ENCODE data around the gene CHAD.

CHAD gene

DNA sequence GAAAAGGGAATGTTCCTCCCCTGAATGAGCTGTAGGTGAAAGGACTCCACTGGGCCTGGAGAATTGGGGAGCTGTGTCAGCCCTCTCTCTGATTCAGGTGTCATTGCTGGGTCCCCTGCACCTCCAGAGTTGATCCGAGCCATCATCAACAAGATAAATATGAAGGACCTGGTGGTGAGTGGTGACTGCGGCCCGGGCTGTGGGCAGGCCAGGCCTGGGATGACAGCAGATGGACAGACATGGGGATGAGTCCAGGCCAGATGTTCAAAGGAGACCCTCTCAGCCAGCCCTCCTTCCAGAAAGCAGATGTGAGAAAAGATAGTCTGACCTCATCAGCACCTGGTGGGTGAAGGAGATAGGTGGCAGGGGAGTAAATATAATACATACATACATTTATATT is 4.6 kb downstream of the CHAD start:
- H3K27ac ChIP-seq (ENCODE audit: low read depth, low read length) = no peak overlapping the region
- peaks cover 16% of the 10 kb centered on the region for H3K27me3 ChIP-seq (ENCODE audit: control insufficient read depth, insufficient read depth, low read length)
- no peak overlapping the region for H3K9ac ChIP-seq (ENCODE audit: low read depth, low read length)
- no peaks in the 10 kb centered on the region for H3K36me3 ChIP-seq (ENCODE audit: control insufficient read depth, insufficient read depth, low read length)
- H3K9me3 ChIP-seq (ENCODE audit: control insufficient read depth, insufficient read depth, low read length) = no peaks in the 10 kb centered on the region
- peaks cover 11% of the 10 kb centered on the region; the same call in 1 of the 2 replicates for H3K4me1 ChIP-seq (ENCODE audit: control insufficient read depth, insufficient read depth, low read length)
- H3K4me3 ChIP-seq (ENCODE audit: low read depth, low read length) = no peak overlapping the region

DNA sequence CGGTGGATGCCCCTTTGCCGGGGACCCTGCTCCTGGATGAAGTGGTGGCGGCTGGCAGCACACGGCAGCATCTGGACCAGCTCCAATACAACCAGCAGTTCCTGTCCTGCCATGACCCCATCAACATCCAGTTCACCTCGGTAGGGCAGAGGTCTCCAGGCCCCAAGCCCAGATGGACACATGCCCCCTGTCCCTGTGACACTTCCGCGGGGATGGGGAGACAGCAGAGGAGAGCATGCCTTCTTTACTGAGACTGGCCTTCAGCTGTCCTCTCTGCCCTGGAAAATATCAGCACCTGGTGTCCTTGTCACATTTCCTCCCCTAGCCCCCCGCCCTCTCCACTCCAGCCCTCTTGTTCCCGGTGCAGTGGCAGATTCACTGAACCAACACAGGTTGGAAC is 6.2 kb downstream of the CHAD start:
- no peaks in the 10 kb centered on the region; the same call in 1 of the 2 replicates for H3K27me3 ChIP-seq (ENCODE audit: control insufficient read depth, insufficient read depth, low read length)
- no peak overlapping the region for H3K4me3 ChIP-seq (ENCODE audit: low read depth, low read length)
- H3K4me1 ChIP-seq (ENCODE audit: control insufficient read depth, insufficient read depth, low read length) = peaks cover 1% of the 10 kb centered on the region; the same call in 1 of the 2 replicates
- H3K36me3 ChIP-seq (ENCODE audit: control insufficient read depth, insufficient read depth, low read length) = no peaks in the 10 kb centered on the region
- H3K9ac ChIP-seq (ENCODE audit: low read depth, low read length) = no peak overlapping the region
- H3K9me3 ChIP-seq (ENCODE audit: control insufficient read depth, insufficient read depth, low read length) = no peaks in the 10 kb centered on the region
- H3K27ac ChIP-seq (ENCODE audit: low read depth, low read length) = no peak overlapping the region

DNA sequence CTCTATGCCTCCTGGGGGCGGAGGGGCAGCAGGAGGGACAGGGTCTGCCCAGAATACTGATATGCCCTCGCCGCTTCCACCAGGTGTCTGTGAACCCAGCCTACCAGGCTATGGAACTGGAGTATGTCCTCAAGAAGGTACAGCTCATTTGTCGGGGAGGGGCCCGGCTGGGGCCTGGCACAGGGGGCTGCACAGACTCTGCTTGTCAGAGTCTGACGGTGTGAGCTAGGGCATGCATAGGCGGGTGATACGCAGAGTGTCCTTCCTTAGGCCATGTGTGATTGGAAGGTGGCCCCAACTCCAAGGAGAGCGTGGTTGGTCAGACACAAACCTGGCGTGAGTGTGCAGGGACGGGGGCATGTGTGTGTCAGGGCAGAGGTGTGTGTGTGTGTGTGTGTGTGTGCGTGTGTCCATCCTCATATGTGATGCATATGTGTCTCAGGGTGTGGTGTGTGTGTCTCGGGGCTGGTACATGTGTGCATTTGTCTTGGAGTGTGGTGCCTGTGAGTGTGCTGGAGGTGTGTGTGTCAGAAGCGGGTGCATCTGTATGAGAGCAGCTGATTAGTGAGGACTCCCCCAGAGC is 7.0 kb downstream of the CHAD start:
- no peaks in the 10 kb centered on the region for H3K36me3 ChIP-seq (ENCODE audit: control insufficient read depth, insufficient read depth, low read length)

DNA sequence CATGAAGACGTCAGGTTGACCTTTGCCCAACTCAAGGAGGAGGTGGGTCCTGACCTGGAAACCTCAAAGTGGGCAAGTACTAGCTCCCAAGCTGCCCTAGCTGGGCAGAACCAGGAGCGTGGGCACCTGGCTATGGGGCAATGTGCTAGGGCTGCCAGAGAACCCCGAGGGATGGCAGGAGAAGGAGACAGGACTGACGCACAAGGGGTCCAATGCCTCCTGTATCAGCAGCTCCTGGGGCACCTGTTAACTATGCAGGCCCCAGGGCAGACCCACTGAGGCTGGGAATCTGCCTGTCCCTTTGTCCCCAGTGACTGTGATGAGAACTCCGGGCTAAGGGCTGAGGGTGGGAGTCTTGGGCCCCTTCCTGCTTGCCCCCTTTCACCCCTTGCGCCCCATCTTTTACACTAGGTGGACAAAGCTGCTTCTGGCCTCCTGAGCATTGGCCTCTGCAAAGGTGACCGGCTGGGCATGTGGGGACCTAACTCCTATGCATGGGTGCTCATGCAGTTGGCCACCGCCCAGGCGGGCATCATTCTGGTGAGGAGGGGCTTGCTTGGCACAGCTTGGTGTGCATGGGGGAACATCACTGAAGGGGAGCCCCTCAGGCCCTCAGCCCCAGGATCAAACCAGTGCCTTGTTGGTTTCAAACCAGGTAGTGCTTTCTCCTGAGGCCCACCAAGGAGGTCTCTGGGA is 7.7 kb downstream of the CHAD start:
- Histone ChIP-seq H3K9me3 (ENCODE audit: control insufficient read depth, insufficient read depth, low read length) (no peaks in the 10 kb centered on the region), H3K27me3 (ENCODE audit: control insufficient read depth, insufficient read depth, low read length) (no peaks in the 10 kb centered on the region), H3K27ac (ENCODE audit: low read depth, low read length) (no peak overlapping the region), H3K36me3 (ENCODE audit: control insufficient read depth, insufficient read depth, low read length) (no peaks in the 10 kb centered on the region), H3K4me1 (ENCODE audit: control insufficient read depth, insufficient read depth, low read length) (no peaks in the 10 kb centered on the region), H3K9ac (ENCODE audit: low read depth, low read length) (no peak overlapping the region), H3K4me3 (ENCODE audit: low read depth, low read length) (no peak overlapping the region)

More for the DNA sequence above, 7.0 kb downstream of the CHAD start:
- H3K27me3 ChIP-seq (ENCODE audit: control insufficient read depth, insufficient read depth, low read length) = no peaks in the 10 kb centered on the region
- H3K27ac ChIP-seq (ENCODE audit: low read depth, low read length) = no peak overlapping the region
- H3K4me1 ChIP-seq (ENCODE audit: control insufficient read depth, insufficient read depth, low read length) = no peaks in the 10 kb centered on the region
- H3K4me3 ChIP-seq (ENCODE audit: low read depth, low read length) = no peak overlapping the region
- no peak overlapping the region for H3K9ac ChIP-seq (ENCODE audit: low read depth, low read length)
- no peaks in the 10 kb centered on the region for H3K9me3 ChIP-seq (ENCODE audit: control insufficient read depth, insufficient read depth, low read length)

DNA sequence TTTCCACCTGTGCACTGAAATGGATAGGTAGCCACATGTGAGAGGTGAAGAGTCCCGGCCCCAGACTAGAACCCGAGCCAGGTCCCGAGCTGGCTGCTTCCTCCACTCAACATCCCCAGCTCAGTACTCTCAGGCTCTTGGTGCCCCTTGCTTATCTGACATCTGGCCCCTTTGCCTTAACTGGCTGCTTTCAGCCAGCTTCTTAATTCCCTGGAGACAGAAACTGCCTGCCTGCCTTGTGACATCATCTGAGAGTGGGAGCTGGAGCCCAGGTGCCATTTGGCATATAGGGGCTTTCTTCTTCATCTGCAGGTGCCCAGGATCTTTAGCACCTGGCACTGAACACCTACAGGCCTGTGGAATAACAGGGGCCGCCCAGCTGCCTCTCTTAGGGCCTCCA is 8.9 kb downstream of the CHAD start:
- Histone ChIP-seq H3K36me3 (ENCODE audit: control insufficient read depth, insufficient read depth, low read length) (no peaks in the 10 kb centered on the region), H3K9me3 (ENCODE audit: control insufficient read depth, insufficient read depth, low read length) (no peaks in the 10 kb centered on the region), H3K4me1 (ENCODE audit: control insufficient read depth, insufficient read depth, low read length) (no peaks in the 10 kb centered on the region), H3K4me3 (ENCODE audit: low read depth, low read length) (no peak overlapping the region), H3K9ac (ENCODE audit: low read depth, low read length) (no peak overlapping the region), H3K27me3 (ENCODE audit: control insufficient read depth, insufficient read depth, low read length) (no peaks in the 10 kb centered on the region), H3K27ac (ENCODE audit: low read depth, low read length) (no peak overlapping the region)

DNA sequence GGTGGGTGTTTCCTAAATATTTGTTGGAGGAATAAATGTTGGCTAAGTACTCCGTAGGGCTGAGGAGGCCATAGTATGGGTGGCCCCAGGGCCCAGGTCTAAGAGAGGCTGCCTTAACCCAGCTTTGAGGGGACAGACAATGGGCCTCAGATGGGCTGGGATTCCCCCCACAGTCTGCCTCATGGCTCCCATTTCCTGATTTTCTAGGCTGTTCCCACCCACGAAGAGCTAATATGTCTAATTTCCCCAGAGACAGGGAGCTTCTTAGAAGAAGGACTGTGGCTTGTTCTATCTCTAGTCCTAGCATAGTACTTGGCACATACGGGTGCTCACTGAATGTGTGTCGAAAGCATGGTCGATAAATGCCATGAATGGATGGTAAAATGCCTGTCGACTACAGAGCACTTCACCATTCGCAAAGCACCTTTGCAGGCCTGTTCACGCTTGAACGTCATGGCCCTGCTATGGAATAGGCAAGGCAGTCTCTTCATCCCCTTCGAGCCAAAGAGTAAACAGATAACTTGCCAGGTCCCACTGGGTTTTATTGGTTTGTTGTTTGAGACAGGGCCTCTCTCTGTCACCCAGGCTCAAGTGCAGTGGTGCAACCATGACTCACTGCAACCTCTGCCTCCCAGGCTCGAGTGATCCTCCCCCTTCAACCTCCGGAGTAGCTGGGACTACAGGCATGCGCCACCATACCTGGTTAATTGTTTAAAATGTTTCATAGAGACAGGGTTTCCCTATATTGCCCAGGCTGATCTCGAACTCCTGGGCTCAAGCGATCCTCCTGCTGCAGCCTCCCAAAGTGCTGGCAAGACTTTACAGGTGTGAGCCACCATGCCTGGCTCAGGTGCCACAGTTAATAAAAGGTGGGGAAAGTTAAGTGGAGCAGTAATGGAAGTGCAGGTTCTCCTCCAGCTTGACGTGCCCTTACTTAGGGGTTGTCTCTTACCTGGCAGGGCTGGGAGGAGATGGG is 9.7 kb downstream of the CHAD start:
- Histone ChIP-seq H3K27me3 (ENCODE audit: control insufficient read depth, insufficient read depth, low read length) (no peaks in the 10 kb centered on the region), H3K4me1 (ENCODE audit: control insufficient read depth, insufficient read depth, low read length) (no peaks in the 10 kb centered on the region), H3K9ac (ENCODE audit: low read depth, low read length) (no peak overlapping the region)

DNA sequence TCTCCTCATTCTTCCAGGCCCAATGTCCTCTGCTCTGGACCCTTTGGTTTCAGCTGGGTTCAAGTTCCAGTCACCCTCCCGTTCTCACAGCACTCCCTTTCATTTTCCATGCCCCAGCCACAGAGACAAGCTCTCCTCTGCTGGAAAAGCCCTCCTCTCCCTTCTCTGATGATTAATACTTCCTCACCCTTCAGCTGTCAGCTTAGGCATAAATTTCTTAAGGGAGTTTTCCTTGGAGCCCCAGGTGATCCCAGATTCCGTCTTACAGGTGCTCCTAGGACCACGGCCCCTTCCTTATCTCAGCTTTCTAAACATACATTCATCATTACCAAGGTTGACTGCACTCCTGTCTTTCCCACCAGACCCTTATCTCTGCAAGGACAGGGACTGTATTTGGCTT is 10.4 kb downstream of the CHAD start:
- Histone ChIP-seq H3K9me3 (ENCODE audit: control insufficient read depth, insufficient read depth, low read length) (no peaks in the 10 kb centered on the region), H3K4me3 (ENCODE audit: low read depth, low read length) (no peak overlapping the region), H3K9ac (ENCODE audit: low read depth, low read length) (no peak overlapping the region), H3K36me3 (ENCODE audit: control insufficient read depth, insufficient read depth, low read length) (no peaks in the 10 kb centered on the region), H3K27me3 (ENCODE audit: control insufficient read depth, insufficient read depth, low read length) (no peaks in the 10 kb centered on the region), H3K27ac (ENCODE audit: low read depth, low read length) (no peak overlapping the region), H3K4me1 (ENCODE audit: control insufficient read depth, insufficient read depth, low read length) (no peaks in the 10 kb centered on the region)

More for the DNA sequence above, 9.7 kb downstream of the CHAD start:
- no peaks in the 10 kb centered on the region for H3K9me3 ChIP-seq (ENCODE audit: control insufficient read depth, insufficient read depth, low read length)
- H3K36me3 ChIP-seq (ENCODE audit: control insufficient read depth, insufficient read depth, low read length) = no peaks in the 10 kb centered on the region
- H3K4me3 ChIP-seq (ENCODE audit: low read depth, low read length) = no peak overlapping the region
- H3K27ac ChIP-seq (ENCODE audit: low read depth, low read length) = no peak overlapping the region

DNA sequence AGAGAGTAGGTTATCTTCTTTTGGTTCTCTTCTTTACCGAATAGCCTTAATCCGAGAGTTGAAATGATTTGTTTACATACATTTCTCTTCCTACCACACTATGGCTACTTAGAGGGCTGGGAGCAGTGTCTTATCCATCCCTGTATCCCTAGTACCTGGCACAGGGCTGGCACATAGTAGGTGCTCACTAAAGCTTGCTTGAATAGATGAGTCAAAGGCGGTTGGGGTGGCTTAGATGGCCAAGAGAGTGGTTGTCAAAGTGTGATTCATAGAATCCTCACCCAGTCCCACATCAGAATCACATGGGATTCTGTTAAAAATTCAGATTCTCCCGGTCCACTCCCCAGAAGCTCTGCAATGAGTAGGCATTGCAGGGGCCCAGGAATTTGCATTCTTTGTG is 11.1 kb downstream of the CHAD start:
- no peaks in the 10 kb centered on the region for H3K9me3 ChIP-seq (ENCODE audit: control insufficient read depth, insufficient read depth, low read length)
- no peaks in the 10 kb centered on the region for H3K4me1 ChIP-seq (ENCODE audit: control insufficient read depth, insufficient read depth, low read length)
- no peak overlapping the region for H3K27ac ChIP-seq (ENCODE audit: low read depth, low read length)
- H3K9ac ChIP-seq (ENCODE audit: low read depth, low read length) = no peak overlapping the region
- H3K27me3 ChIP-seq (ENCODE audit: control insufficient read depth, insufficient read depth, low read length) = no peaks in the 10 kb centered on the region
- no peak overlapping the region for H3K4me3 ChIP-seq (ENCODE audit: low read depth, low read length)
- H3K36me3 ChIP-seq (ENCODE audit: control insufficient read depth, insufficient read depth, low read length) = no peaks in the 10 kb centered on the region

DNA sequence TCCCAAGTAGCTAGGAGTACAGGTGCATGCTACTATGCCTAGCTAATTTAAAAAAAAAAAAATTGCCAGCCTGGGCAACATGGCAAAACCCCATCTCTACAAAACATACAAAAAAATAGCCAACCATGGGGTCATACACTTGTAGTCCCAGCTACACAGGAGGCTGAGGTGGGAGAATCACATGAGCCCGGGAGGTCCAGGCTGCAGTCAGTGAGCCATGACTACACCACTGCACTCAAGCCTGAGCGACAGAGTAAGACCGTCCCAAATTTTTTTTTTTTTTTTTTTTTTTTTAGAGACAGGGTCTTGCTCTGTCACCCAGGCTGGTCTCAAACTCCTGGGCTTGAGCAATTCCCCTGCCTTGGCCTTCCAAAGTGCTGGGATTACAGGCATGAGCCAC is 14.8 kb downstream of the CHAD start:
- no peaks in the 10 kb centered on the region for H3K27me3 ChIP-seq (ENCODE audit: control insufficient read depth, insufficient read depth, low read length)
- H3K4me3 ChIP-seq (ENCODE audit: low read depth, low read length) = no peak overlapping the region
- H3K9me3 ChIP-seq (ENCODE audit: control insufficient read depth, insufficient read depth, low read length) = no peaks in the 10 kb centered on the region
- H3K27ac ChIP-seq (ENCODE audit: low read depth, low read length) = no peak overlapping the region
- no peaks in the 10 kb centered on the region for H3K36me3 ChIP-seq (ENCODE audit: control insufficient read depth, insufficient read depth, low read length)
- H3K4me1 ChIP-seq (ENCODE audit: control insufficient read depth, insufficient read depth, low read length) = no peaks in the 10 kb centered on the region
- H3K9ac ChIP-seq (ENCODE audit: low read depth, low read length) = no peak overlapping the region

DNA sequence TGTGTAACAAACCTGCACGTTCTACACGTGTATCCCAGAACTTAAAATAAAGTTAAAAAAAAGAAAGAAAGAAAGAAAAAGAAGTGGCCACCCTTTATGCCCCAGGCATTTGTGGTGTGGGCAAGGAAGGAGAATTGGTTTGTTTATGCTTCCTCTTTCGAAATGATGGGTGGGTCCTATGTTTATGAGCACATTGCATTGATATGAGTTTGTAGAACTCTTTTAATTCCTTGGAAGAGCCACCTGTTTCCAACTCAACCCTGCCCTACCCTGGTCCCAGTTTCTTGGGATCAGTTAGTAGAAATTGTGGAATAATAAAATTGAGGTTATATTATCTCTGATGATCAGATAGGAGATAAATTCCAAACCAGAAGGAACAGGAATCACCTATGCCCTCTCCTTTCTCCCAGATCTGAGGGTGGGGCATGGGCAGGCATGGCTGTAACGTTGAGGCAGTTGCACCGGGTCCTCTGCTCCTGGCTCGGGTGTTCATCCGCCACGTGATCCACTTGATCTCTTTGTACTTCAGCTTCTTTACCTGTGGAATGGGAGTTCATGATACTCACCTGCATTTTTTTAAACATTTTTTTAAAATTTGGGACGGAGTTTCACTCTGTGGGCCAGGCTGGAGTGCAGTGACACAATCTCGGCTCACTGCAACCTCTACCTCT is 15.9 kb downstream of the CHAD start:
- Histone ChIP-seq H3K4me3 (ENCODE audit: low read depth, low read length) (no peak overlapping the region), H3K27ac (ENCODE audit: low read depth, low read length) (no peak overlapping the region), H3K9ac (ENCODE audit: low read depth, low read length) (no peak overlapping the region), H3K4me1 (ENCODE audit: control insufficient read depth, insufficient read depth, low read length) (no peaks in the 10 kb centered on the region), H3K36me3 (ENCODE audit: control insufficient read depth, insufficient read depth, low read length) (no peaks in the 10 kb centered on the region), H3K9me3 (ENCODE audit: control insufficient read depth, insufficient read depth, low read length) (no peaks in the 10 kb centered on the region), H3K27me3 (ENCODE audit: control insufficient read depth, insufficient read depth, low read length) (no peaks in the 10 kb centered on the region)
